CD4-positive, alpha-beta T cell (primary cell): Measurements from ENCODE around the gene RANBP3. TPM values are rescaled to one million over a fixed set of nuclear protein-coding genes. Genes with fewer than 3 reads are reported as not detected.
A peak's percentile ranks its signal among the peaks of the same experiment; 100 is the strongest.

Experiments
- ATAC-seq: fragments of 200-7000 bp; cut with Tn5 transposase; one replicate; pipeline ENCODE4 v1.10.0; 2022; ENCODE audit warnings: mild to moderate bottlenecking; ENCODE audit not compliant: poor library complexity
- CTCF ChIA-PET: fragments of 350-600 bp; sonication (Branson Sonifier 250); formaldehyde crosslinking; loops from one replicate; lab custom pipeline; 2021; ENCODE audit warnings: antibody characterized with exemption, inconsistent platforms; lab: Charles Lee
- POLR2A ChIA-PET: fragments of 350-600 bp; sonication (Branson Sonifier 250); formaldehyde crosslinking; loops from one replicate; lab custom pipeline; 2021; ENCODE audit warnings: antibody characterized with exemption, inconsistent platforms; lab: Charles Lee
- DNase-seq, 14 experiments: peaks; one replicate each; pipeline ENCODE4 v3.0.0-alpha.2; 2013 to 2020; ENCODE audit warnings: mixed read lengths in 2 of 14
- H3K27ac ChIP-seq, 2 donors: one replicate each; pipeline versions ENCODE4 v1.5.1 to v1.7.0; 2013; ENCODE audit warnings: low read length in 2 of 2, low read depth in 1 of 2, mild to moderate bottlenecking in 1 of 2
- H3K27me3 ChIP-seq, 2 experiments: 1 replicate in 1 of 2; 2 replicates in 1 of 2; pipeline versions ENCODE4 v1.6.1 to v1.7.0; 2013; ENCODE audit warnings: low read length in 2 of 2, control low read depth in 1 of 2, mild to moderate bottlenecking in 1 of 2, moderate library complexity in 1 of 2; ENCODE audit not compliant: insufficient read depth in 2 of 2, control insufficient read depth in 1 of 2
- H3K36me3 ChIP-seq: one replicate; pipeline ENCODE4 v1.6.1; 2013; ENCODE audit warnings: low read length, control low read depth; ENCODE audit not compliant: insufficient read depth
- H3K4me1 ChIP-seq: one replicate; pipeline ENCODE4 v1.6.1; 2013; ENCODE audit warnings: low read length, control low read depth; ENCODE audit not compliant: insufficient read depth
- H3K4me3 ChIP-seq: one replicate; pipeline ENCODE4 v1.5.1; 2013; ENCODE audit warnings: mild to moderate bottlenecking, low read length, moderate library complexity
- H3K9me3 ChIP-seq, 2 experiments: 1 replicate in 1 of 2; 2 replicates in 1 of 2; pipeline versions ENCODE4 v1.6.1 to v1.7.0; 2013; ENCODE audit warnings: low read length in 2 of 2, mild to moderate bottlenecking in 2 of 2, control low read depth in 1 of 2, moderate library complexity in 1 of 2; ENCODE audit not compliant: control insufficient read depth in 1 of 2, insufficient read depth in 1 of 2
- H3K27ac Mint-ChIP-seq: one replicate; pipeline ENCODE4 v1.8.0; 2020; ENCODE audit warnings: mixed read lengths
- H3K27me3 Mint-ChIP-seq: one replicate; pipeline ENCODE4 v1.8.0; 2021; ENCODE audit warnings: mixed read lengths
- H3K36me3 Mint-ChIP-seq: one replicate; pipeline ENCODE4 v1.8.0; 2021; ENCODE audit warnings: low read depth, mixed read lengths
- H3K4me1 Mint-ChIP-seq: one replicate; pipeline ENCODE4 v1.8.0; 2021; ENCODE audit warnings: low read depth, mixed read lengths
- H3K4me3 Mint-ChIP-seq: one replicate; pipeline ENCODE4 v1.8.0; 2020; ENCODE audit warnings: mild to moderate bottlenecking, mixed read lengths
- H3K9me3 Mint-ChIP-seq: one replicate; pipeline ENCODE4 v1.8.0; 2020; ENCODE audit warnings: mixed read lengths
- intact Hi-C, 2 experiments: fragments of 100-400 bp; cut with DNase I in 1 of 2; cut with micrococcal nuclease in 1 of 2; formaldehyde crosslinking; loops; one replicate each; pipeline versions ENCODE4 v1.15.1 to v1.9.0; 2023 to 2025; cut with DNase I, micrococcal nuclease
- total RNA-seq, 174 experiments: library from RNA in 2 of 174; stranded (reverse) in 2 of 174; gene quantifications; one replicate each; pipeline ENCODE4 v1.2.3 and lab custom pipeline; 2021 to 2026
- TF ChIP-seq, protein P1 (sequence below): fragments of 200-600 bp; IDR thresholded peaks from one replicate; pipeline ENCODE4 v1.8.0; 2022; ENCODE audit warnings: antibody characterized with exemption, mild to moderate bottlenecking

The RANBP3 gene
- total RNA-seq, 2 experiments from 2014 or later = 82.7 to 88.7 TPM

DNA sequence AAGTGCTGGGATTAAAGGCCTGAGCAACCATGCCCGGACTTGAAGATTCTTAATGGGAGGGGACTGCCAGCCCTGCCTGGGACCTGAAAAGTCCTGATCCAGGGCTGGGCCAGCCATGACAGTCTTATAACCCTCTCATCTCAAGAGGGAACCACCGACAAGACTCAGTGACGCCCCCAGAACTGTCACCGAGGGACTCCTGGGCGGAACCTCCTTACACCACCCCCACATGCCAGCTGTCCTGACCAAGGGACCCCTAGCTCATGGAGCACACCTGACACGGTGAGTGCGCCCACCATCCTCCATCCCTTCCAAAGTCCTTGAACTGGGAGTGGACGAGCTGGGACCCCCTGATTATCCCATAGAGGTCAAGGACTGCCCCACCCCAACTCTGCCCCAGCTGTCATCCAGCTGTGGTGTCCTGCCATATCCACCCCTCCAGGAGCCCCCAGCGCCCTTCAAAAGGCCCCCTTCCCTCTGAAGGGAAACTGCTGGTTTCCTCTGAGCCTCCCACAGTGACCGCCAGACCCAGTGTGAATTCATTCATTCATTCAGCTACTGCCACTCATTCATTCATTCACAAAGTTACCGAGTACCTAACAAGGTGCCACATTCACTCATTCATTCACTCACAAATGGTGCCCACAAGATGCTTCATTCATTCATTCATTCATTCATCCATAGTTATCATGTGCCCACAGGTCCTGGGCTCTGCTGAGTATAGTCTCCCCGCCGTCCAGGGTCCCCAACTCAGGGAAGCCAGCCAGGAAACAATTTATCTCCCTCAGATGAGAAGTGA lies 78.0 kb downstream of the RANBP3 start:
- intact Hi-C loops = loop anchor here in 1 of 2 experiments (5.0 to 10.0 kb wide), 2 partner anchors 108 to 475 kb away; partner anchors contain the start of genes ALKBH7, DUS3L and PSPN
- TF ChIP-seq, protein P1, sequence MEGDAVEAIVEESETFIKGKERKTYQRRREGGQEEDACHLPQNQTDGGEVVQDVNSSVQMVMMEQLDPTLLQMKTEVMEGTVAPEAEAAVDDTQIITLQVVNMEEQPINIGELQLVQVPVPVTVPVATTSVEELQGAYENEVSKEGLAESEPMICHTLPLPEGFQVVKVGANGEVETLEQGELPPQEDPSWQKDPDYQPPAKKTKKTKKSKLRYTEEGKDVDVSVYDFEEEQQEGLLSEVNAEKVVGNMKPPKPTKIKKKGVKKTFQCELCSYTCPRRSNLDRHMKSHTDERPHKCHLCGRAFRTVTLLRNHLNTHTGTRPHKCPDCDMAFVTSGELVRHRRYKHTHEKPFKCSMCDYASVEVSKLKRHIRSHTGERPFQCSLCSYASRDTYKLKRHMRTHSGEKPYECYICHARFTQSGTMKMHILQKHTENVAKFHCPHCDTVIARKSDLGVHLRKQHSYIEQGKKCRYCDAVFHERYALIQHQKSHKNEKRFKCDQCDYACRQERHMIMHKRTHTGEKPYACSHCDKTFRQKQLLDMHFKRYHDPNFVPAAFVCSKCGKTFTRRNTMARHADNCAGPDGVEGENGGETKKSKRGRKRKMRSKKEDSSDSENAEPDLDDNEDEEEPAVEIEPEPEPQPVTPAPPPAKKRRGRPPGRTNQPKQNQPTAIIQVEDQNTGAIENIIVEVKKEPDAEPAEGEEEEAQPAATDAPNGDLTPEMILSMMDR = no peak
- Histone ChIP-seq H3K36me3 (peaks cover 22% of the 10 kb centered on the region), H3K4me1 (peaks cover 33% of the 10 kb centered on the region), H3K27me3 (no peaks in the 10 kb centered on the region), H3K4me3 (no peak overlapping the region), H3K27ac (no peak overlapping the region), H3K9me3 (no peaks in the 10 kb centered on the region)
- Mint-ChIP-seq H3K9me3 (no peaks in the 10 kb centered on the region), H3K27ac (peak overlapping the region; percentile 39), H3K36me3 (peaks cover 41% of the 10 kb centered on the region), H3K27me3 (no peaks in the 10 kb centered on the region), H3K4me3 (no peak overlapping the region), H3K4me1 (peaks cover 25% of the 10 kb centered on the region)
- no peak for DNase-seq
- ATAC-seq = no peak
- ChIA-PET CTCF (interaction anchor here (1.4 kb wide), 1 partner anchor 96 kb away, joined by 3 read pairs; no protein-coding TSS in a partner anchor), POLR2A (interaction anchor here (1.1 kb wide), 1 partner anchor 109 kb away, joined by 3 read pairs; the partner anchor contains the start of gene DUS3L)

- Mint-ChIP-seq H3K4me1 (peaks cover 6% of the 10 kb centered on the region), H3K9me3 (no peaks in the 10 kb centered on the region), H3K27me3 (no peaks in the 10 kb centered on the region), H3K36me3 (peaks cover 24% of the 10 kb centered on the region), H3K27ac (no peak overlapping the region), H3K4me3 (no peak overlapping the region)
- H3K27ac ChIP-seq = no peak overlapping the region
- no peak for ATAC-seq
- H3K4me3 ChIP-seq = no peak overlapping the region
- TF ChIP-seq, protein P1 = no peak
- intact Hi-C loops = no loop called here
- H3K27me3 ChIP-seq = no peaks in the 10 kb centered on the region
- no peak for DNase-seq
- H3K9me3 ChIP-seq = no peaks in the 10 kb centered on the region
- H3K36me3 ChIP-seq = peaks cover 30% of the 10 kb centered on the region
- POLR2A ChIA-PET = no interaction called here
- peaks cover 18% of the 10 kb centered on the region for H3K4me1 ChIP-seq
- CTCF ChIA-PET = no interaction called here
These were observed 80.6 kb downstream of the RANBP3 start for GRCh38 chr19:5897189-5897969.

DNA sequence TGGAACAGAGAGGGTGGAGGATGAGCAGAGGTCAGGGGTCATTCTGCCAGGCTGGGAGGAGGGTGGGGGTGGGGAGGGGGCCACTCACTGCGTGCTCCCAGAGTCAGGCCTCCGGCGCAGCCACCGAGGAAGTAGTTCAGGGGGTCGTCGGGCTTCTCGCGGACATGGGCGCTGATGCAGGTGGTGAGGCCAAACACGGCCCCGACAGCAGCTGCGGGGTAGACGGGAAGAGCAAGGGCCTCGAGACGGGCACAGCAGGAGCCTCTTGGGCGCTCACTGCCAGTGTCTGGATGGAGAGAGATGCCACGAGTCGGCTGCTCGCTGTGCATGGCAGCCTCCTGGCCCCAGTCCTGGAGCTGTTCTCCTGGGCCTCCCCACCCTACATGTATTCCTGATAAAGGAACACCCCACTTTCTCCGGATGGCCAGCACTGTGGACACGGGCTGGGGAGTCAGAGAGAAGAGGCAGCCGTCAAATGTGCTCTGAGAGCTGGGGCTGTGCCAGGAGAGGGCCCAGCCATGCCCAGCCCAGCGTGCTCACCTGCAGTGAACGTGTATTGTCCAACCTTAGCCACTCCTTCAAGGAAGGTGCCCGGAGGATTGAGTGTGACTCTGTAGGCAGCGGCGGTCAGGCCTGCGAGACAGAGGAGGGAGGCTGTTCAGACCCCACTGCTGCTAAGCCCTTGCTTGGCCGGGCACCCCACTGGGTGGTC lies 81.4 kb downstream of the RANBP3 start:
- ATAC-seq (no peak), DNase-seq (no peak)
- Mint-ChIP-seq H3K27ac (no peak overlapping the region), H3K9me3 (no peaks in the 10 kb centered on the region), H3K4me3 (no peak overlapping the region), H3K36me3 (peaks cover 24% of the 10 kb centered on the region), H3K4me1 (peaks cover 6% of the 10 kb centered on the region), H3K27me3 (no peaks in the 10 kb centered on the region)
- H3K9me3 ChIP-seq = peaks cover 0 to 7% of the 10 kb centered on the region in 2 experiments
- no peak overlapping the region for H3K4me3 ChIP-seq
- H3K4me1 ChIP-seq = peaks cover 23% of the 10 kb centered on the region
- ChIA-PET CTCF (no interaction called here), POLR2A (no interaction called here)
- intact Hi-C loops = no loop called here
- H3K27me3 ChIP-seq = no peaks in the 10 kb centered on the region
- TF ChIP-seq, protein P1 = no peak
- no peak overlapping the region for H3K27ac ChIP-seq
- H3K36me3 ChIP-seq = peaks cover 30% of the 10 kb centered on the region
